Breast epithelium (tissue), 4 donors: ENCODE measurements around the gene ABCC11. TPM values are rescaled to one million over a fixed set of nuclear protein-coding genes. Genes with fewer than 3 reads are reported as not detected.
"Not testable (repeated sequence)": the region's sequence is repeated elsewhere in the genome, so short reads cannot be mapped to it uniquely, and the experiment has no call there.

Experiments
- DNase-seq, 2 donors: peaks; one replicate each; pipeline ENCODE4 v3.0.0-alpha.2; 2019; ENCODE audit warnings: low spot score in 2 of 2
- H3K27ac ChIP-seq, 2 donors: fragments of 200-600 bp; sonication (generic) in 1 of 2; one replicate each; pipeline ENCODE4 v1.5.1; 2016 to 2019; ENCODE audit warnings: mild to moderate bottlenecking in 1 of 2
- H3K27me3 ChIP-seq, 2 donors: fragments of 200-600 bp; sonication (generic) in 1 of 2; one replicate each; pipeline versions ENCODE4 v1.5.1 to v1.6.0; 2017 to 2019; ENCODE audit warnings: control low read depth in 1 of 2, mild to moderate bottlenecking in 1 of 2
- H3K36me3 ChIP-seq: fragments of 200-600 bp; one replicate; pipeline ENCODE4 v1.5.1; 2019
- H3K4me1 ChIP-seq, 2 donors: fragments of 200-600 bp; sonication (generic); one replicate each; pipeline ENCODE4 v1.5.1; 2016 to 2019; ENCODE audit warnings: control low read depth in 1 of 2
- H3K4me3 ChIP-seq, 3 donors: fragments of 200-600 bp; sonication (generic); 1 replicate in 2 of 3; 2 replicates in 1 of 3; pipeline ENCODE4 v1.5.1; 2016 to 2019; ENCODE audit warnings: mild to moderate bottlenecking in 3 of 3, moderate library complexity in 2 of 3
- H3K9me3 ChIP-seq, 2 donors: fragments of 200-600 bp; sonication (generic) in 1 of 2; one replicate each; pipeline ENCODE4 v1.5.1; 2016 to 2019; ENCODE audit warnings: control low read depth in 1 of 2
- CTCF ChIP-seq, 3 donors: fragments of 450-650 bp; IDR thresholded peaks; one replicate each; pipeline ENCODE4 v1.5.1; 2016 to 2017; ENCODE audit warnings: antibody characterized with exemption in 3 of 3, mild to moderate bottlenecking in 3 of 3, moderate library complexity in 3 of 3
- POLR2A ChIP-seq: fragments of 450-650 bp; IDR thresholded peaks from one replicate; pipeline ENCODE4 v1.6.1; 2016; ENCODE audit warnings: antibody characterized with exemption, mild to moderate bottlenecking, moderate library complexity
- POLR2AphosphoS5 ChIP-seq, 3 donors: sonication (generic); formaldehyde crosslinking; IDR thresholded peaks; one replicate each; pipeline ENCODE4 v1.6.1; 2017; ENCODE audit warnings: antibody characterized with exemption in 3 of 3
- intact Hi-C: fragments of 100-400 bp; cut with DNase I; formaldehyde crosslinking; loops from one replicate; pipeline ENCODE4 v1.15.1; 2023; ENCODE audit warnings: low total_unique reads
- total RNA-seq, 3 donors: library from RNA; depleted of rRNA; stranded (reverse); fragments of >200 nt; gene quantifications; one replicate each; pipeline ENCODE4 v1.1.0, GENCODE V29; 2016

Gene ABCC11
- total RNA-seq, 3 donors from 2014 or later: 0.32 to 31.8 (median 5.4) TPM

DNA sequence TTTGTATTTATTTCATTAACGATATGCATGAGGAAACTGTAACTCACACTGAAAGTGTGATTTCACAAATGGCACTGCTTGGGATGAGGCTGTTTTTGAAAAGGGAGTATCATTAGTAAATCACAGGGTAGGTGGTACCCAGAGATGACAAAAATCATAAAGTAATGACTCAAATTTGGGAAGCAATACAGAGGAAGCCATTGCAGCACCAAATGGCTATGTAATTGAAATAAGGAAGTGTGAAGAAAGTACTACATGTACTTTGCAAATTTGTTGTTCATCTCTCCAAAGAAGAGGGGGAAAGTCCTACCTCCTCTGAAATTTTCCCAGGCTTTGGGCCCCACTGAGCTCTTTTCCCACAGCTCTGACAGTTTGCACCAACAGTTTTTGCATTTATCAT lies 79.3 kb downstream of the ABCC11 start:
- H3K36me3 ChIP-seq: no peaks in the 10 kb centered on the region
- no peaks in the 10 kb centered on the region for H3K27me3 ChIP-seq
- no peak overlapping the region for H3K27ac ChIP-seq
- H3K4me3 ChIP-seq: no peak overlapping the region
- no peaks in the 10 kb centered on the region for H3K4me1 ChIP-seq
- DNase-seq: no peak
- no peak for TF ChIP-seq CTCF (IDR thresholded peaks at IDR 0.05)
- TF ChIP-seq POLR2AphosphoS5 (IDR thresholded peaks at IDR 0.05): no peak
- TF ChIP-seq POLR2A: no peak
- intact Hi-C loops: no loop called here
- H3K9me3 ChIP-seq: no peaks in the 10 kb centered on the region

GRCh38 chr16:48166617-48167016 lies 80.7 kb downstream of the ABCC11 start:
- H3K36me3 ChIP-seq, DNase-seq, H3K9me3 ChIP-seq, H3K27ac ChIP-seq, H3K4me3 ChIP-seq, H3K27me3 ChIP-seq, H3K4me1 ChIP-seq, intact Hi-C loops: not testable (repeated sequence)

GRCh38 chr16:48165961-48166578 lies 81.3 kb downstream of the ABCC11 start:
- no peak for TF ChIP-seq POLR2A
- no peak for TF ChIP-seq CTCF (IDR thresholded peaks at IDR 0.05)
- TF ChIP-seq POLR2AphosphoS5 (IDR thresholded peaks at IDR 0.05): no peak
- intact Hi-C loops: no loop called here
- Histone ChIP-seq H3K9me3 (no peaks in the 10 kb centered on the region), H3K36me3 (no peaks in the 10 kb centered on the region), H3K27me3 (no peaks in the 10 kb centered on the region), H3K4me1 (no peaks in the 10 kb centered on the region), H3K4me3 (no peak overlapping the region), H3K27ac (no peak overlapping the region)
- peak in 1 of 2 donors; percentile 22 for DNase-seq

GRCh38 chr16:48164907-48165715 lies 82.2 kb downstream of the ABCC11 start:
- Histone ChIP-seq H3K27ac (peak overlapping the region; percentile 40 to 43), H3K4me3 (peak overlapping the region in 1 of 3 donors; percentile 20), H3K36me3 (no peaks in the 10 kb centered on the region), H3K4me1 (no peaks in the 10 kb centered on the region), H3K27me3 (no peaks in the 10 kb centered on the region), H3K9me3 (no peaks in the 10 kb centered on the region)
- intact Hi-C loops: no loop called here
- TF ChIP-seq CTCF (IDR thresholded peaks at IDR 0.05) (peak; percentile 24 to 88 (median 80)), POLR2A (no peak), POLR2AphosphoS5 (IDR thresholded peaks at IDR 0.05) (no peak)
- DNase-seq: peak; percentile 47 to 84

DNA sequence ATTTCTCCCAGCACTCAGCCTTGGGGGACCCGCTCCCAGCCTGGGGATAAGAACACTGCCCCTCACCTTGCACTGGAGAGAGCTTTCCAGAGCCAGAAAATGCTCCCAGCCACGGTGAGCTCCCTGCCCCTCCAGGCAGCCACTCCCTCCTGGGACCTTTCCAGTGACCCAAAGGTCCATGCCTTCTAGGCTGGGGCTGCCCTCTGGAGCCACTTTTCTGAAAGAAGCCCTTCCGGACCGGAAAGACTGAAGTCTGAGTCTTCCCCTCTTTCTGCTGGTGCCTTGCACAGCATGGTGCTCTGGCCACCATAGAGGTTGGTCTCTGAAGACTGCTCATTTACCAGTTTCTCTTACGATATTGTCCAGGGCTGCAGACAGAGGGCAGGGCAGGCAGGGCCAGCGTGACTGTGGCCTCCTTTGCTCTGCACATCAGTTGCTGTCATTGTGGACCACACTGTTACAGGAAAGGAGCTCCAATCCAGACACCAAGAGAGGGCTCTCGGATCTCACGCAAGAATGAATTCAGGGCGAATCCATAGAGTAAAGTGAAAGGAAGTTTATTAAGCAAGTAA lies 84.4 kb downstream of the ABCC11 start:
- intact Hi-C loops: no loop called here
- Histone ChIP-seq H3K27ac (no peak overlapping the region), H3K27me3 (no peaks in the 10 kb centered on the region), H3K4me1 (no peaks in the 10 kb centered on the region), H3K36me3 (no peaks in the 10 kb centered on the region), H3K9me3 (no peaks in the 10 kb centered on the region), H3K4me3 (no peak overlapping the region)
- TF ChIP-seq CTCF (IDR thresholded peaks at IDR 0.05): no peak
- no peak for TF ChIP-seq POLR2A
- TF ChIP-seq POLR2AphosphoS5 (IDR thresholded peaks at IDR 0.05): no peak
- DNase-seq: no peak
